ENCODE measurements around the gene AURKAIP1. TPM values are rescaled to one million over a fixed set of nuclear protein-coding genes. Genes with fewer than 3 reads are reported as not detected.
"Not testable (repeated sequence)": the region's sequence is repeated elsewhere in the genome, so short reads cannot be mapped to it uniquely, and the experiment has no call there.

The AURKAIP1 gene
- total RNA-seq, 4 donors from 2014 or later: 92.7 to 134 (median 123) TPM

GRCh38 chr1:1370771-1371300 lies 4.2 kb downstream of the AURKAIP1 start:
- TF ChIP-seq CTCF (IDR thresholded peaks at IDR 0.05): no peak
- no peak for TF ChIP-seq POLR2A (IDR thresholded peaks at IDR 0.05)
- no peaks in the 10 kb centered on the region for H3K27me3 ChIP-seq
- H3K9me3 ChIP-seq: no peaks in the 10 kb centered on the region
- H3K36me3 ChIP-seq: peaks cover 0 to 20% (median 0%) of the 10 kb centered on the region in 3 donors
- no peak overlapping the region for H3K4me3 ChIP-seq
- DNase-seq: no peak
- intact Hi-C loops (cut with DNase I): no loop called here
- 76% methylated on average over 3 of the region's 16 CpGs; no CpG with 5 or more reads in 1 of the 2 donors for WGBS, 2 donors
- H3K27ac ChIP-seq: no peak overlapping the region
- H3K4me1 ChIP-seq: peaks cover 23 to 43% (median 29%) of the 10 kb centered on the region in 3 donors

GRCh38 chr1:1370094-1370493 lies 4.9 kb downstream of the AURKAIP1 start:
- H3K27ac ChIP-seq; DNase-seq; intact Hi-C loops (cut with DNase I); H3K4me3 ChIP-seq; H3K9me3 ChIP-seq; H3K27me3 ChIP-seq: not testable (repeated sequence)
- 83 to 91% methylated on average over 14 of the region's 14 CpGs for WGBS, 2 donors
- Histone ChIP-seq H3K4me1 (peaks cover 21 to 39% (median 29%) of the 10 kb centered on the region in 3 donors), H3K36me3 (peaks cover 0 to 20% (median 0%) of the 10 kb centered on the region in 3 donors)

GRCh38 chr1:1367315-1367714 lies 7.7 kb downstream of the AURKAIP1 start:
- Histone ChIP-seq H3K27ac (no peak overlapping the region), H3K9me3 (no peaks in the 10 kb centered on the region), H3K27me3 (no peaks in the 10 kb centered on the region), H3K36me3 (peaks cover 0 to under 1% (median 0%) of the 10 kb centered on the region in 3 donors), H3K4me3 (no peak overlapping the region), H3K4me1 (peaks cover 6 to 15% (median 10%) of the 10 kb centered on the region in 3 donors)
- TF ChIP-seq CTCF (IDR thresholded peaks at IDR 0.05): no peak
- no peak for DNase-seq
- WGBS, 2 donors: 93 to 94% methylated on average over 5 of the region's 5 CpGs
- intact Hi-C loops (cut with DNase I): no loop called here

GRCh38 chr1:1366699-1367066 lies 8.3 kb downstream of the AURKAIP1 start:
- H3K27me3 ChIP-seq: peaks cover 0 to under 1% (median 0%) of the 10 kb centered on the region in 4 donors
- no peaks in the 10 kb centered on the region for H3K9me3 ChIP-seq
- H3K27ac ChIP-seq: no peak overlapping the region
- intact Hi-C loops (cut with DNase I): no loop called here
- no peaks in the 10 kb centered on the region for H3K36me3 ChIP-seq
- TF ChIP-seq CTCF (IDR thresholded peaks at IDR 0.05) (no peak), POLR2A (IDR thresholded peaks at IDR 0.05) (no peak)
- WGBS, 2 donors: 86 to 93% methylated on average over 3 of the region's 3 CpGs
- no peak for DNase-seq
- no peak overlapping the region for H3K4me3 ChIP-seq
- peaks cover 1 to 15% (median 6%) of the 10 kb centered on the region in 3 donors for H3K4me1 ChIP-seq

- 75 to 81% methylated on average over 10 of the region's 10 CpGs for WGBS, 2 donors
These were observed 8.9 kb downstream of the AURKAIP1 start for GRCh38 chr1:1365875-1366698.

More at GRCh38 chr1:1365875-1366698, 8.9 kb downstream of the AURKAIP1 start:
- Histone ChIP-seq H3K36me3 (no peaks in the 10 kb centered on the region), H3K9me3 (no peaks in the 10 kb centered on the region), H3K4me3 (no peak overlapping the region), H3K27ac (no peak overlapping the region), H3K27me3 (peaks cover 0 to 7% (median 0%) of the 10 kb centered on the region in 4 donors), H3K4me1 (peaks cover 0 to 15% (median 8%) of the 10 kb centered on the region in 3 donors)
- DNase-seq: no peak
- intact Hi-C loops (cut with DNase I): no loop called here
- TF ChIP-seq CTCF (IDR thresholded peaks at IDR 0.05) (no peak), POLR2A (IDR thresholded peaks at IDR 0.05) (no peak)

All from esophagus squamous epithelium (tissue), 5 donors.